Stomach (tissue), 4 donors: Measurements from ENCODE around the gene PLA2G4A.

ENCODE experiments used
- POLR2A ChIP-seq, 4 donors: fragments of 450-650 bp; IDR thresholded peaks; one replicate each; pipeline ENCODE4 v1.6.1; 2016; ENCODE audit warnings: antibody characterized with exemption in 4 of 4, control low read depth in 2 of 4, mild to moderate bottlenecking in 1 of 4, moderate library complexity in 1 of 4
- POLR2AphosphoS5 ChIP-seq, 3 donors: sonication (generic); formaldehyde crosslinking; IDR thresholded peaks; one replicate each; pipeline ENCODE4 v1.6.1; 2016; ENCODE audit warnings: antibody characterized with exemption in 3 of 3
- TF ChIP-seq, protein P1 (sequence below), 7 experiments: fragments of 450-650 bp in 4 of 7; fragments of 200-600 bp in 3 of 7; sonication (generic) in 3 of 7; IDR thresholded peaks; one replicate each; pipeline ENCODE4 v1.5.1; 2016 to 2019; ENCODE audit warnings: antibody characterized with exemption in 7 of 7, control low read depth in 2 of 7, mild to moderate bottlenecking in 1 of 7

DNA sequence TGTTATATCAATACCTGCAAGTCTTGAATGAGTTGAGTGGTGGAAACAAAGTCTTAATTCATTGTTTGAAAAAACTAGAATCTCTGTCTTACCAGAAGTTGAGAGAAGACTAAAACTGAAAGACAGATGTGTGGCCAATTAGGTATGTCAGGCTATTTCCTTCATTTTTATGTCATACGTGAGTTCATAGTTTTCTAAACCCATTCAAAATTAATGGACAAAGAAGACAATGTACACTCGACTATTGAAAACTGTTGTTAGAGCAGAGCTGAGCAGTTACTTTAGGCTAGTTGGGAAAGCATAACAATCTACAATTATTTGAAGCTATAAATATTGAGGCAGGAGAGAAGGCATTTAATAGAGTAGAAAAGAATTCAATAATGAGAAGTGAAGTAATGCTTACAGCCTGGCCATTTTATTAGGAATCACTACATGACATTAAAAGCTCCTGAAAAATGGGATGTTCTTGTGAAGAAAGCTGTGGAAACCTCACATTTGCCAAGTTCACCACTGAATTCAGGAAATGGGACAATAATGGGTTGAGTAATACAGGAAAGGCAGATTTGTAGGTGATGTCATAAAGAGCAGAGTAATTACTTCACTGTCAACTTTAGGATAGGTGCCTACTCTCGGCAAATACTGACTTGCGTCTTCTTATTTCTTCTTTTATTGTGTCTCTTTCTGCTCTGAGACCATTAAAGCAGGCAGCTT lies 204.4 kb downstream of the PLA2G4A start:
- TF ChIP-seq, protein P1, sequence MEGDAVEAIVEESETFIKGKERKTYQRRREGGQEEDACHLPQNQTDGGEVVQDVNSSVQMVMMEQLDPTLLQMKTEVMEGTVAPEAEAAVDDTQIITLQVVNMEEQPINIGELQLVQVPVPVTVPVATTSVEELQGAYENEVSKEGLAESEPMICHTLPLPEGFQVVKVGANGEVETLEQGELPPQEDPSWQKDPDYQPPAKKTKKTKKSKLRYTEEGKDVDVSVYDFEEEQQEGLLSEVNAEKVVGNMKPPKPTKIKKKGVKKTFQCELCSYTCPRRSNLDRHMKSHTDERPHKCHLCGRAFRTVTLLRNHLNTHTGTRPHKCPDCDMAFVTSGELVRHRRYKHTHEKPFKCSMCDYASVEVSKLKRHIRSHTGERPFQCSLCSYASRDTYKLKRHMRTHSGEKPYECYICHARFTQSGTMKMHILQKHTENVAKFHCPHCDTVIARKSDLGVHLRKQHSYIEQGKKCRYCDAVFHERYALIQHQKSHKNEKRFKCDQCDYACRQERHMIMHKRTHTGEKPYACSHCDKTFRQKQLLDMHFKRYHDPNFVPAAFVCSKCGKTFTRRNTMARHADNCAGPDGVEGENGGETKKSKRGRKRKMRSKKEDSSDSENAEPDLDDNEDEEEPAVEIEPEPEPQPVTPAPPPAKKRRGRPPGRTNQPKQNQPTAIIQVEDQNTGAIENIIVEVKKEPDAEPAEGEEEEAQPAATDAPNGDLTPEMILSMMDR (IDR thresholded peaks at IDR 0.05) = no peak
- TF ChIP-seq POLR2AphosphoS5 (IDR thresholded peaks at IDR 0.05) (no peak), POLR2A (IDR thresholded peaks at IDR 0.05) (no peak)
